ENCODE results near the gene IL1F10.
A peak's percentile ranks its signal among the peaks of the same experiment; 100 is the strongest.

IL1F10 gene

GRCh38 chr2:113054066-113054465 is 13.7 kb upstream of the IL1F10 start:
- no peak overlapping the region for H2AFZ ChIP-seq
- H3K36me3 ChIP-seq (ENCODE audit: control insufficient read depth, insufficient read depth, low read length): no peaks in the 10 kb centered on the region
- no peaks in the 10 kb centered on the region for H3K9me3 ChIP-seq (ENCODE audit: control insufficient read depth, low read length)
- H3K27ac ChIP-seq: no peak overlapping the region
- H3K79me2 ChIP-seq: no peaks in the 10 kb centered on the region
- H3K4me1 ChIP-seq: no peaks in the 10 kb centered on the region
- H3K9ac ChIP-seq: no peak overlapping the region
- no peak overlapping the region for H3K4me2 ChIP-seq (ENCODE audit: low read length)
- no peaks in the 10 kb centered on the region for H3K27me3 ChIP-seq (ENCODE audit: control insufficient read depth, insufficient read depth, low read length)
- TF ChIP-seq CTCF (IDR thresholded peaks at IDR 0.05): no peak
- H3K4me3 ChIP-seq (ENCODE audit: low read depth, low read length): no peak overlapping the region

- H3K4me1 ChIP-seq: no peaks in the 10 kb centered on the region
- TF ChIP-seq CTCF (IDR thresholded peaks at IDR 0.05): no peak
- H3K79me2 ChIP-seq: no peaks in the 10 kb centered on the region
- no peak overlapping the region for H2AFZ ChIP-seq
- no peak overlapping the region for H3K27ac ChIP-seq
- H3K4me2 ChIP-seq (ENCODE audit: low read length): no peak overlapping the region
- H3K27me3 ChIP-seq (ENCODE audit: control insufficient read depth, insufficient read depth, low read length): no peaks in the 10 kb centered on the region
- H3K9me3 ChIP-seq (ENCODE audit: control insufficient read depth, low read length): no peaks in the 10 kb centered on the region
- no peaks in the 10 kb centered on the region for H3K36me3 ChIP-seq (ENCODE audit: control insufficient read depth, insufficient read depth, low read length)
- no peak overlapping the region for H3K4me3 ChIP-seq (ENCODE audit: low read depth, low read length)
- no peak overlapping the region for H3K9ac ChIP-seq
Measured at GRCh38 chr2:113056521-113056920, 11.2 kb upstream of the IL1F10 start.

- H3K27ac ChIP-seq: no peak overlapping the region
- H3K27me3 ChIP-seq (ENCODE audit: control insufficient read depth, insufficient read depth, low read length): no peaks in the 10 kb centered on the region
- no peak overlapping the region for H2AFZ ChIP-seq
- no peaks in the 10 kb centered on the region for H3K4me1 ChIP-seq
- no peaks in the 10 kb centered on the region for H3K9me3 ChIP-seq (ENCODE audit: control insufficient read depth, low read length)
- no peak overlapping the region for H3K4me2 ChIP-seq (ENCODE audit: low read length)
- H3K9ac ChIP-seq: no peak overlapping the region
- no peaks in the 10 kb centered on the region for H3K36me3 ChIP-seq (ENCODE audit: control insufficient read depth, insufficient read depth, low read length)
- no peak overlapping the region for H3K4me3 ChIP-seq (ENCODE audit: low read depth, low read length)
- no peak for TF ChIP-seq CTCF (IDR thresholded peaks at IDR 0.05)
- H3K79me2 ChIP-seq: no peaks in the 10 kb centered on the region
Measured at GRCh38 chr2:113057117-113057516, 10.7 kb upstream of the IL1F10 start.

GRCh38 chr2:113058411-113058994 is 9.3 kb upstream of the IL1F10 start:
- H3K27ac ChIP-seq: no peak overlapping the region
- peak overlapping the region; percentile 13 for H3K4me3 ChIP-seq (ENCODE audit: low read depth, low read length)
- H3K27me3 ChIP-seq (ENCODE audit: control insufficient read depth, insufficient read depth, low read length): no peaks in the 10 kb centered on the region
- H2AFZ ChIP-seq: no peak overlapping the region
- H3K9ac ChIP-seq: no peak overlapping the region
- no peaks in the 10 kb centered on the region for H3K4me1 ChIP-seq
- H3K36me3 ChIP-seq (ENCODE audit: control insufficient read depth, insufficient read depth, low read length): no peaks in the 10 kb centered on the region
- TF ChIP-seq CTCF (IDR thresholded peaks at IDR 0.05): no peak
- peak overlapping the region; percentile 24 for H3K4me2 ChIP-seq (ENCODE audit: low read length)
- H3K9me3 ChIP-seq (ENCODE audit: control insufficient read depth, low read length): no peaks in the 10 kb centered on the region
- no peaks in the 10 kb centered on the region for H3K79me2 ChIP-seq

Measured in parathyroid adenoma (tissue), 2 donors.